ENCODE results near the gene ABLIM3. TPM values are rescaled to one million over a fixed set of nuclear protein-coding genes. Genes with fewer than 3 reads are reported as not detected.

Gene ABLIM3
- total and polyA plus RNA-seq, 12 donors, result 1.6 to 27.6 (median 12.9) TPM

DNA sequence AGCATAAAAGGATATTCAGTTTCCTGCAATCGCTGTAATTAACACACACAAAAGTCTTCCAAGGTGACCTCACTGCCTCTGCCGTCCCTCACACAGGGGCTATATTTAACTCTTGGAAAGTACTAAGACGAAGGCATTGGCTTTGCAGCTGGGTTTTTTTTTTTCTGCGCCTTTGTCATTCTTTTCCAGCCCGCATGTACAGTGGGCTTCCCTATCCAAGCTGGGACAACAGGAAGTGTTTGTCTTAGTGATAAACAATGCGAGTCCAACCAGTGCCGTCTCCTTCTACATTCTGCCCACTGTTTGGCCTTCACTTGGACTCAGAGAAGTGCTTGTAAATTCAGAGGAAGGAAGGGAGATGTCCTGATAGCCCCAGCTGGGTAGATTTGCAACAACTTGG is 148.0 kb downstream of the ABLIM3 start:
- Histone ChIP-seq H3K36me3 (replicated peaks in 1 of 2) (no peaks in the 10 kb centered on the region), H3K4me3 (no peak overlapping the region), H3K4me1 (replicated peaks in 1 of 2) (peaks cover 0 to 9% of the 10 kb centered on the region in 2 donors), H3K9me3 (replicated peaks in 1 of 3) (no peaks in the 10 kb centered on the region), H3K27me3 (no peaks in the 10 kb centered on the region), H3K27ac (peak overlapping the region in 2 of 5 donors; percentile 51 to 79)
- TF ChIP-seq, protein P1, sequence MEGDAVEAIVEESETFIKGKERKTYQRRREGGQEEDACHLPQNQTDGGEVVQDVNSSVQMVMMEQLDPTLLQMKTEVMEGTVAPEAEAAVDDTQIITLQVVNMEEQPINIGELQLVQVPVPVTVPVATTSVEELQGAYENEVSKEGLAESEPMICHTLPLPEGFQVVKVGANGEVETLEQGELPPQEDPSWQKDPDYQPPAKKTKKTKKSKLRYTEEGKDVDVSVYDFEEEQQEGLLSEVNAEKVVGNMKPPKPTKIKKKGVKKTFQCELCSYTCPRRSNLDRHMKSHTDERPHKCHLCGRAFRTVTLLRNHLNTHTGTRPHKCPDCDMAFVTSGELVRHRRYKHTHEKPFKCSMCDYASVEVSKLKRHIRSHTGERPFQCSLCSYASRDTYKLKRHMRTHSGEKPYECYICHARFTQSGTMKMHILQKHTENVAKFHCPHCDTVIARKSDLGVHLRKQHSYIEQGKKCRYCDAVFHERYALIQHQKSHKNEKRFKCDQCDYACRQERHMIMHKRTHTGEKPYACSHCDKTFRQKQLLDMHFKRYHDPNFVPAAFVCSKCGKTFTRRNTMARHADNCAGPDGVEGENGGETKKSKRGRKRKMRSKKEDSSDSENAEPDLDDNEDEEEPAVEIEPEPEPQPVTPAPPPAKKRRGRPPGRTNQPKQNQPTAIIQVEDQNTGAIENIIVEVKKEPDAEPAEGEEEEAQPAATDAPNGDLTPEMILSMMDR (IDR thresholded peaks at IDR 0.05), result no peak
- no peak for TF ChIP-seq POLR2A (IDR thresholded peaks at IDR 0.05)
- intact Hi-C loops (cut with DNase I), result no loop called here
- 18 to 34% (median 26%) methylated on average over 6 to 7 of the region's 7 CpGs for WGBS, 4 donors
- peak in 1 of 7 donors; percentile 19 for DNase-seq

DNA sequence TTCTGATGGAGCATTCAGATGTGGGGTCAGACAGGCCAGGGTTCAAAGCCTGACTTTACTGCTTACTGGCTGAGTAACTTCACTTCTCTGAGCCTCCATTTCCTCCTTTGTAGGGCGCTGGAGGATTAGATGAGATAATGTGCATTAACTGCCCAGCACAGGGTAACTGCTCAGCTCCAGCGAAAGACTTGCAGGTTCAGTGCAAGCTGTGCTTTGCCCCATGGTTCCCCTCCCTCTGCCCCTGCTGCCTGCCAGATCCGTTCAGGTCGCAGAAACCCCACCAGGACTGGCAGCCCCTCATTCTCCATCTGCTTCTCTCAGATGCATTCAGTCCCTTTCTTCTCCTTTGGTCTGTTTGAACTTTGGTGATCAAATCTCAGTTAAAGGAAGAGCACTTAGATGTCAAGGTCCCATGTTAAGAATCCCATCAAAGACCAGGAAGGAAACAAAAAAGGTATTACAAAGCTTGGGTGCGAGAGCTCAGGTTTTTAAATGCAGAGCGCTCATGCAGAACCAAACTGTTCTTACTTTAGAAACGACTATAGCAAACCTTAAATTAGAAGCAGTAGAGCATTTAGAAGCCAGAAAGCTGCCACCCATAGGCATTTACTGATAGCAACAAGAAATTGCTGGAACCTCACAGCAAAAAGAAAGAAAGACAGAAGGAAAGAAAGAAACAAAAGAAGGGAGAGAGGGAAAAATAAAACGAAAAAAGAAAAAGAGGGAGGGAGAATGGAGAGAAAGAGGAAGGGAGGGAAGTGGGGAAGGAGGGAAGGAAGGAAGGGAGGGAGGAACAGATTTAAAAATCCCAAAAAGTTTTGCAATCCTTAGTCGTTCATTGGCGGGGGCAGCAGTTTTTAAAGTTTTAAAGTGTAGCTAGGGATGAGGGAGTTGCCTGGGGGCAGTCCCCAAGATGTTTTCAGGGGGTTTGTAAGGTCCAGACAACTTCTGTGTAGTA is 153.9 kb downstream of the ABLIM3 start:
- 58 to 65% (median 62%) methylated on average over 10 of the region's 10 CpGs for WGBS, 4 donors
- H3K4me3 ChIP-seq, result no peak overlapping the region
- no peaks in the 10 kb centered on the region for H3K4me1 ChIP-seq (replicated peaks in 1 of 2)
- H3K27ac ChIP-seq, result no peak overlapping the region
- no peaks in the 10 kb centered on the region for H3K27me3 ChIP-seq
- TF ChIP-seq, protein P1 (IDR thresholded peaks at IDR 0.05), result no peak
- TF ChIP-seq POLR2A (IDR thresholded peaks at IDR 0.05), result no peak
- intact Hi-C loops (cut with DNase I), result no loop called here
- no peaks in the 10 kb centered on the region for H3K36me3 ChIP-seq (replicated peaks in 1 of 2)
- DNase-seq, result no peak
- H3K9me3 ChIP-seq (replicated peaks in 1 of 3), result no peaks in the 10 kb centered on the region

DNA sequence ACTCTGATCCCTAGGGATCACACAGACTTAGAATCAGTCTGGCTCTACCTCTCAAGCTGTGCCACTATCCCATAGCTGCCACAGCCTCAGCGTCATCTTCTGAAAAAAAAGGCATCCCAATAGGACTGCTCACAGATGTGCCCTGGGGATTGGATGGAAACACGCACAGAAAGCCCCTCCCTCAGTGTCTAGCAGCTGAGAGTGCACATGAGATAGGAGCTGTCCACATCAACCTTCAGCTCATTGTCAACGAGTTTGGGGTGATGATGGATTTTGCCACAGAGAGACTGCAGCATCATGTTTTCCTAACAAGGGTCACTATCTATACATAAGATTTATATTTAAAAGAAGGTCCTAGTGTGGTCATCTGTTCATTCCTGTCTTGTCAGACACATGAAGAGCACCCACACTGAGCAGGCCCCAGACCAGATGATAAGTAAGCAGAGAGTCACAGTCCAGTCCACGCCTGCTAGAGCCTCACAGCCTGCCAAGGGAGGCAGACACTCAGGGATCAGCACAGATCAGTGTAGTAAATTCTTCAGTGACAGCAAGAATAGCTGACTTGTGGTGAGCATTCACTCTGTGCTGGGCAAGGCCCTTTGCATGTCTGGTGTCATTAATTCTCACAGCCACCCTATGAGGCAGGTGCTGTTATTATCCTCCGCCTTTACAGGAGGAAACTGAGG is 156.2 kb downstream of the ABLIM3 start:
- 63 to 78% (median 71%) methylated on average over 5 of the region's 5 CpGs for WGBS, 4 donors
- no peaks in the 10 kb centered on the region for H3K27me3 ChIP-seq
- no peak for TF ChIP-seq POLR2A (IDR thresholded peaks at IDR 0.05)
- TF ChIP-seq, protein P1 (IDR thresholded peaks at IDR 0.05), result no peak
- DNase-seq, result no peak
- H3K4me3 ChIP-seq, result no peak overlapping the region
- H3K36me3 ChIP-seq (replicated peaks in 1 of 2), result no peaks in the 10 kb centered on the region
- H3K4me1 ChIP-seq (replicated peaks in 1 of 2), result no peaks in the 10 kb centered on the region
- H3K9me3 ChIP-seq (replicated peaks in 1 of 3), result no peaks in the 10 kb centered on the region
- intact Hi-C loops (cut with DNase I), result no loop called here
- no peak overlapping the region for H3K27ac ChIP-seq

DNA sequence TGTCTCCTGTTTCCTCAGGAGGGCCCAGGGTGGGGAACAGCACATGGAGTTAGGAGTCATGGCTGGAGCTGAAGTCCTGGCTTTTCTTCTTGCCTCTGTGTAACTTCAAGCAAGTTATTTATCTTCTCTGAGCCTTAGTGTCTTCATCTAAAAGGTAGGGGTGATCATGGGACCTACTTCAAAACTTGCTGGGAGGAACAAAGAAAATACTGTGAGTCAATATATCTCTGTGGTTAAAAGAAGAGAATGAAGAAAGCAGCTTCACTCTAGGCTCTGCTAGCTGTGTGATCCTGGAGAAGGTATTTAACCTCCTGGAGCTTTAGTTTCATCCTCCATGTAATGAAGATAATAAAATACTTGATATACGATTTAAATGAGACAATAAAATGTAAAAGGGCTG is 156.9 kb downstream of the ABLIM3 start:
- no peaks in the 10 kb centered on the region for H3K4me1 ChIP-seq (replicated peaks in 1 of 2)
- TF ChIP-seq, protein P1 (IDR thresholded peaks at IDR 0.05), result no peak
- TF ChIP-seq POLR2A (IDR thresholded peaks at IDR 0.05), result no peak
- DNase-seq, result no peak
- H3K36me3 ChIP-seq (replicated peaks in 1 of 2), result no peaks in the 10 kb centered on the region
- 56 to 71% (median 63%) methylated on average over 1 of the region's 1 CpG for WGBS, 4 donors
- no peak overlapping the region for H3K4me3 ChIP-seq
- intact Hi-C loops (cut with DNase I), result no loop called here
- H3K27ac ChIP-seq, result peak overlapping the region in 2 of 5 donors; percentile 19 to 40
- H3K27me3 ChIP-seq, result no peaks in the 10 kb centered on the region
- H3K9me3 ChIP-seq (replicated peaks in 1 of 3), result no peaks in the 10 kb centered on the region

Data from adrenal gland (tissue), 12 donors.